GM23338 (cell line): Measurements from ENCODE around the gene HNRNPA1. TPM values are rescaled to one million over a fixed set of nuclear protein-coding genes. Genes with fewer than 3 reads are reported as not detected.
A peak's percentile ranks its signal among the peaks of the same experiment; 100 is the strongest.

Experiments
- ATAC-seq: fragments of 200-7000 bp; cut with Tn5 transposase; 3 replicates; pipeline ENCODE4 v1.9.1; 2020
- DNase-seq: peaks from one replicate; pipeline ENCODE4 v3.0.0-alpha.2; 2015; ENCODE audit warnings: low spot score
- H2AFZ ChIP-seq: fragments of 200-600 bp; sonication (generic); 2 replicates; pipeline ENCODE4 v1.8.0; 2016; ENCODE audit warnings: antibody characterized with exemption, mild to moderate bottlenecking, moderate library complexity
- H3F3A ChIP-seq: fragments of 200-600 bp; sonication (generic); replicated peaks from 2 replicates; pipeline ENCODE4 v1.8.0; 2017; ENCODE audit warnings: antibody characterized with exemption, mixed run types, low read depth
- H3K27ac ChIP-seq: fragments of 200-600 bp; sonication (generic); 2 replicates; pipeline ENCODE4 v1.6.1; 2016; ENCODE audit warnings: low read depth
- H3K27me3 ChIP-seq: fragments of 200-600 bp; sonication (generic); 2 replicates; pipeline ENCODE4 v1.8.0; 2016; ENCODE audit warnings: mild to moderate bottlenecking, mixed run types, moderate library complexity; ENCODE audit not compliant: insufficient read depth
- H3K36me3 ChIP-seq: fragments of 200-600 bp; sonication (generic); 2 replicates; pipeline ENCODE4 v1.8.0; 2016; ENCODE audit warnings: mild to moderate bottlenecking; ENCODE audit not compliant: insufficient read depth
- H3K4me1 ChIP-seq: fragments of 200-600 bp; sonication (generic); 2 replicates; pipeline ENCODE4 v1.8.0; 2016; ENCODE audit warnings: mild to moderate bottlenecking, moderate library complexity; ENCODE audit not compliant: insufficient read depth
- H3K4me2 ChIP-seq: fragments of 200-600 bp; sonication (generic); 2 replicates; pipeline ENCODE4 v1.7.1; 2017; ENCODE audit warnings: mixed run types
- H3K4me3 ChIP-seq: fragments of 200-600 bp; sonication (generic); 2 replicates; pipeline ENCODE4 v1.6.1; 2016; ENCODE audit warnings: mixed run types
- H3K79me2 ChIP-seq: fragments of 200-600 bp; sonication (generic); replicated peaks from 2 replicates; pipeline ENCODE4 v1.8.0; 2017; ENCODE audit warnings: mild to moderate bottlenecking; ENCODE audit not compliant: insufficient read depth
- H3K9me2 ChIP-seq: fragments of 200-600 bp; sonication (generic); 2 replicates; pipeline ENCODE4 v1.8.0; 2017; ENCODE audit not compliant: insufficient read depth
- H4K20me1 ChIP-seq: fragments of 200-600 bp; sonication (generic); replicated peaks from 2 replicates; pipeline ENCODE4 v1.8.0; 2017; ENCODE audit warnings: mild to moderate bottlenecking; ENCODE audit not compliant: insufficient read depth
- H3K27ac Mint-ChIP-seq: 2 replicates; pipeline ENCODE4 v1.8.0; 2020; ENCODE audit warnings: inconsistent platforms, mild to moderate bottlenecking, moderate library complexity, mixed read lengths
- H3K27me3 Mint-ChIP-seq: 3 replicates; pipeline ENCODE4 v1.8.0; 2022; ENCODE audit warnings: low read depth, mild to moderate bottlenecking, moderate library complexity, mixed read lengths, inconsistent platforms; ENCODE audit not compliant: insufficient read depth, poor library complexity
- H3K36me3 Mint-ChIP-seq: 3 replicates; pipeline ENCODE4 v1.8.0; 2021; ENCODE audit warnings: low read depth, mild to moderate bottlenecking, inconsistent platforms, moderate library complexity, mixed read lengths
- H3K4me1 Mint-ChIP-seq: 3 replicates; pipeline ENCODE4 v1.8.0; 2020; ENCODE audit warnings: mild to moderate bottlenecking, inconsistent platforms, mixed read lengths
- H3K4me3 Mint-ChIP-seq: 3 replicates; pipeline ENCODE4 v1.8.0; 2021; ENCODE audit warnings: moderate library complexity, mild to moderate bottlenecking, inconsistent platforms, mixed read lengths
- H3K9me3 Mint-ChIP-seq: 3 replicates; pipeline ENCODE4 v1.8.0; 2020; ENCODE audit warnings: moderate library complexity, mild to moderate bottlenecking, inconsistent platforms, mixed read lengths
- CREB1 ChIP-seq: fragments of 250-450 bp; sonication (Bioruptor Pico); IDR thresholded peaks from 2 replicates; pipeline ENCODE4 v1.5.0; 2020; ENCODE audit warnings: low read depth, mild to moderate bottlenecking, moderate library complexity
- ETS1 ChIP-seq: IDR thresholded peaks from 2 replicates; pipeline ENCODE4 v1.6.1; 2016; ENCODE audit warnings: antibody characterized with exemption
- EZH2 ChIP-seq: fragments of 200-600 bp; sonication (generic); IDR thresholded peaks from one replicate; pipeline ENCODE4 v1.8.0; 2017; ENCODE audit warnings: antibody characterized with exemption, mild to moderate bottlenecking, low read depth; ENCODE audit not compliant: unreplicated experiment
- POLR2AphosphoS5 ChIP-seq: IDR thresholded peaks from 2 replicates; pipeline ENCODE4 v1.6.1; 2016; ENCODE audit warnings: antibody characterized with exemption, low read depth
- STAT1 ChIP-seq: IDR thresholded peaks from one replicate; pipeline ENCODE4 v1.6.1; 2016; ENCODE audit warnings: antibody characterized with exemption; ENCODE audit not compliant: unreplicated experiment
- ZNF114 ChIP-seq: fragments of 250-450 bp; sonication (Bioruptor Pico); IDR thresholded peaks from 2 replicates; pipeline ENCODE4 v1.5.0; 2020; ENCODE audit warnings: mild to moderate bottlenecking, moderate library complexity
- ZNF331 ChIP-seq: fragments of 250-450 bp; sonication (Bioruptor Pico); IDR thresholded peaks from 2 replicates; pipeline ENCODE4 v1.5.0; 2020; ENCODE audit warnings: low read depth, mild to moderate bottlenecking, moderate library complexity
- polyA plus RNA-seq: library from polyadenylated mRNA; unstranded; fragments of >200 nt; fragmentation: Nextera tagmentation; extraction: Ambion mirVana; gene quantifications from 2 replicates; pipeline ENCODE4 v1.2.1, GENCODE V29; 2016
- total RNA-seq: library from RNA; depleted of rRNA; stranded (reverse); fragments of >200 nt; shearing (Covaris generic); gene quantifications from 2 replicates; pipeline ENCODE4 v1.2.3, GENCODE V29; 2014
- TF ChIP-seq, protein P1 (sequence below), 2 experiments: fragments of 200-600 bp in 1 of 2; sonication (generic) in 1 of 2; conservative IDR thresholded peaks; 2 replicates each; pipeline versions ENCODE4 v1.5.1 to v1.6.1; 2016 to 2017; ENCODE audit warnings: antibody characterized with exemption in 2 of 2, low read depth in 2 of 2, mild to moderate bottlenecking in 2 of 2, moderate library complexity in 1 of 2

HNRNPA1 gene
- total and polyA plus RNA-seq, 2 experiments from 2014 or later: 1,104 to 2,576 TPM

- TF ChIP-seq ETS1: no peak
These were observed 48.2 kb downstream of the HNRNPA1 start (continued) for GRCh38 chr12:54328595-54329337.

- Mint-ChIP-seq H3K27ac (no peak overlapping the region), H3K4me3 (no peak overlapping the region), H3K36me3 (no peaks in the 10 kb centered on the region), H3K4me1 (peaks cover 26% of the 10 kb centered on the region), H3K9me3 (no peaks in the 10 kb centered on the region), H3K27me3 (peaks cover 7% of the 10 kb centered on the region)
- ATAC-seq (no peak), DNase-seq (peak; percentile 59)
- Histone ChIP-seq H2AFZ (no peak overlapping the region), H3F3A (peaks cover 5% of the 10 kb centered on the region; the same call in 1 of the 2 replicates), H3K4me2 (peak overlapping the region; percentile 52), H4K20me1 (no peaks in the 10 kb centered on the region), H3K79me2 (peaks cover 19% of the 10 kb centered on the region), H3K4me1 (peaks cover 27% of the 10 kb centered on the region), H3K27ac (no peak overlapping the region), H3K27me3 (no peaks in the 10 kb centered on the region), H3K9me2 (no peaks in the 10 kb centered on the region), H3K4me3 (no peak overlapping the region), H3K36me3 (no peaks in the 10 kb centered on the region)
- TF ChIP-seq EZH2 (no peak), STAT1 (no peak), ZNF114 (CRISPR knock-in tag) (no peak), CREB1 (CRISPR knock-in tag) (no peak), POLR2AphosphoS5 (no peak), ZNF331 (CRISPR knock-in tag) (no peak)
These were observed 49.2 kb downstream of the HNRNPA1 start for GRCh38 chr12:54329759-54330158.

- no peaks in the 10 kb centered on the region for H3K9me3 Mint-ChIP-seq
- Histone ChIP-seq H3K27ac (no peak overlapping the region), H4K20me1 (no peaks in the 10 kb centered on the region), H3K4me3 (no peak overlapping the region), H3K4me1 (peaks cover 27% of the 10 kb centered on the region), H3K4me2 (0 out of 2 replicates have a peak overlapping the region, but pooled peaks have one; percentile 14), H3K36me3 (no peaks in the 10 kb centered on the region), H3F3A (peaks cover 8% of the 10 kb centered on the region), H2AFZ (no peak overlapping the region), H3K79me2 (peaks cover 17% of the 10 kb centered on the region), H3K27me3 (no peaks in the 10 kb centered on the region), H3K9me2 (no peaks in the 10 kb centered on the region)
- DNase-seq: no peak
- H3K36me3 Mint-ChIP-seq: no peaks in the 10 kb centered on the region
- H3K27me3 Mint-ChIP-seq: peaks cover 4% of the 10 kb centered on the region
- H3K27ac Mint-ChIP-seq: no peak overlapping the region
- H3K4me1 Mint-ChIP-seq: peaks cover 26% of the 10 kb centered on the region
- ATAC-seq: no peak
- H3K4me3 Mint-ChIP-seq: no peak overlapping the region
- no peak for TF ChIP-seq POLR2AphosphoS5
- TF ChIP-seq, protein P1, sequence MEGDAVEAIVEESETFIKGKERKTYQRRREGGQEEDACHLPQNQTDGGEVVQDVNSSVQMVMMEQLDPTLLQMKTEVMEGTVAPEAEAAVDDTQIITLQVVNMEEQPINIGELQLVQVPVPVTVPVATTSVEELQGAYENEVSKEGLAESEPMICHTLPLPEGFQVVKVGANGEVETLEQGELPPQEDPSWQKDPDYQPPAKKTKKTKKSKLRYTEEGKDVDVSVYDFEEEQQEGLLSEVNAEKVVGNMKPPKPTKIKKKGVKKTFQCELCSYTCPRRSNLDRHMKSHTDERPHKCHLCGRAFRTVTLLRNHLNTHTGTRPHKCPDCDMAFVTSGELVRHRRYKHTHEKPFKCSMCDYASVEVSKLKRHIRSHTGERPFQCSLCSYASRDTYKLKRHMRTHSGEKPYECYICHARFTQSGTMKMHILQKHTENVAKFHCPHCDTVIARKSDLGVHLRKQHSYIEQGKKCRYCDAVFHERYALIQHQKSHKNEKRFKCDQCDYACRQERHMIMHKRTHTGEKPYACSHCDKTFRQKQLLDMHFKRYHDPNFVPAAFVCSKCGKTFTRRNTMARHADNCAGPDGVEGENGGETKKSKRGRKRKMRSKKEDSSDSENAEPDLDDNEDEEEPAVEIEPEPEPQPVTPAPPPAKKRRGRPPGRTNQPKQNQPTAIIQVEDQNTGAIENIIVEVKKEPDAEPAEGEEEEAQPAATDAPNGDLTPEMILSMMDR (conservative IDR thresholded peaks at IDR 0.05; ENCODE audit: low read depth in 2 of 2): no peak
These were observed 49.9 kb downstream of the HNRNPA1 start for GRCh38 chr12:54330442-54330841.
